DOHH2 (cell line): ENCODE measurements around the gene KSR1.
"Not testable (repeated sequence)": the region's sequence is repeated elsewhere in the genome, so short reads cannot be mapped to it uniquely, and the experiment has no call there.

Experiments
- H3F3A ChIP-seq: fragments of 200-600 bp; sonication (generic), shearing (Covaris generic); 2 replicates; pipeline ENCODE4 v1.6.0; 2016; ENCODE audit warnings: antibody characterized with exemption, mild to moderate bottlenecking; ENCODE audit not compliant: control insufficient read depth, insufficient read depth
- H3K27ac ChIP-seq: fragments of 200-600 bp; sonication (generic); 2 replicates; pipeline ENCODE4 v1.5.1; 2014; ENCODE audit warnings: low read depth, mild to moderate bottlenecking, low read length, moderate library complexity
- H3K27me3 ChIP-seq: fragments of 200-600 bp; sonication (generic); 2 replicates; pipeline ENCODE4 v1.6.1; 2014; ENCODE audit warnings: mild to moderate bottlenecking, low read length, mixed read lengths; ENCODE audit not compliant: control insufficient read depth
- H3K36me3 ChIP-seq: fragments of 200-600 bp; sonication (generic); 2 replicates; pipeline ENCODE4 v1.6.1; 2014; ENCODE audit warnings: mild to moderate bottlenecking, low read length, moderate library complexity, mixed read lengths; ENCODE audit not compliant: control insufficient read depth
- H3K4me1 ChIP-seq: fragments of 200-600 bp; sonication (generic); 2 replicates; pipeline ENCODE4 v1.6.1; 2014; ENCODE audit warnings: mild to moderate bottlenecking, low read length, mixed read lengths; ENCODE audit not compliant: control insufficient read depth
- H3K4me2 ChIP-seq: fragments of 200-600 bp; sonication (generic); 2 replicates; pipeline ENCODE4 v1.6.0; 2014; ENCODE audit warnings: mild to moderate bottlenecking, low read length, moderate library complexity
- H3K4me3 ChIP-seq: fragments of 200-600 bp; sonication (generic); 2 replicates; pipeline ENCODE4 v1.5.1; 2014; ENCODE audit warnings: mild to moderate bottlenecking, low read length, mixed read lengths
- H3K79me2 ChIP-seq: fragments of 200-600 bp; sonication (generic); 2 replicates; pipeline ENCODE4 v1.6.1; 2014; ENCODE audit warnings: mild to moderate bottlenecking, low read length, mixed read lengths; ENCODE audit not compliant: control insufficient read depth
- H3K9me2 ChIP-seq: fragments of 200-600 bp; sonication (generic); replicated peaks from 2 replicates; pipeline ENCODE4 v1.6.1; 2014; ENCODE audit warnings: mild to moderate bottlenecking, low read length, mixed read lengths; ENCODE audit not compliant: control insufficient read depth
- H3K9me3 ChIP-seq: fragments of 200-600 bp; sonication (generic); 2 replicates; pipeline ENCODE4 v1.6.1; 2014; ENCODE audit warnings: antibody characterized with exemption, low read length, mixed read lengths; ENCODE audit not compliant: control insufficient read depth, insufficient read depth
- H4K20me1 ChIP-seq: fragments of 200-600 bp; sonication (generic); 2 replicates; pipeline ENCODE4 v1.6.0; 2014; ENCODE audit warnings: low read depth, mild to moderate bottlenecking, antibody characterized with exemption, low read length, moderate library complexity; ENCODE audit not compliant: control insufficient read depth, insufficient read depth
- EZH2phosphoT487 ChIP-seq: fragments of 200-600 bp; sonication (generic); IDR thresholded peaks from 2 replicates; pipeline ENCODE4 v1.6.1; 2017; ENCODE audit warnings: borderline replicate concordance, mild to moderate bottlenecking, antibody characterized with exemption, low read length, moderate library complexity, mixed read lengths
- TF ChIP-seq, protein P1 (sequence below): fragments of 200-600 bp; sonication (generic); IDR thresholded peaks from one replicate; pipeline ENCODE4 v1.5.1; 2014; ENCODE audit warnings: antibody characterized with exemption, mild to moderate bottlenecking, low read depth, low read length; ENCODE audit not compliant: poor library complexity, severe bottlenecking

The KSR1 gene

DNA sequence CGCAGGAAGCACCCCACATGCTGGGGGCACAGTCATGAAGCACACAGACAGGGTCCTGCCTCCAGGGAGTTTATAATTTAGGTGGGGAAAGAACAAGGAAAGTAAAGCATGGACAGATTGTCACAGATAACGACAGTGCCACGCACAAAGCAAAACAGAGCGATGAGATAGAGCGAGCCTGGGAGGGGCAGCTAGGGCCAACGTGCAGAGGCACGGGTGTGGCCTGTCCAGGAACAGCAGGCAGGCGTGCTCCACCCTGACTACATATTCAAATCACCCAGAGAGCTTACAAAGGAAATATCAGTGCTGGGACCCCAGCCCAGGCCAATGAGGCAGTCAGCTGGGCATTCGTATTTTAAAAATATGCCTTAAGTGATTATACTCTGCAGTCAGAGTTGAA, 191.5 kb downstream of the KSR1 start:
- H3K36me3 ChIP-seq: no peaks in the 10 kb centered on the region
- no peaks in the 10 kb centered on the region for H3K4me1 ChIP-seq
- no peaks in the 10 kb centered on the region for H3K79me2 ChIP-seq
- TF ChIP-seq, protein P1, sequence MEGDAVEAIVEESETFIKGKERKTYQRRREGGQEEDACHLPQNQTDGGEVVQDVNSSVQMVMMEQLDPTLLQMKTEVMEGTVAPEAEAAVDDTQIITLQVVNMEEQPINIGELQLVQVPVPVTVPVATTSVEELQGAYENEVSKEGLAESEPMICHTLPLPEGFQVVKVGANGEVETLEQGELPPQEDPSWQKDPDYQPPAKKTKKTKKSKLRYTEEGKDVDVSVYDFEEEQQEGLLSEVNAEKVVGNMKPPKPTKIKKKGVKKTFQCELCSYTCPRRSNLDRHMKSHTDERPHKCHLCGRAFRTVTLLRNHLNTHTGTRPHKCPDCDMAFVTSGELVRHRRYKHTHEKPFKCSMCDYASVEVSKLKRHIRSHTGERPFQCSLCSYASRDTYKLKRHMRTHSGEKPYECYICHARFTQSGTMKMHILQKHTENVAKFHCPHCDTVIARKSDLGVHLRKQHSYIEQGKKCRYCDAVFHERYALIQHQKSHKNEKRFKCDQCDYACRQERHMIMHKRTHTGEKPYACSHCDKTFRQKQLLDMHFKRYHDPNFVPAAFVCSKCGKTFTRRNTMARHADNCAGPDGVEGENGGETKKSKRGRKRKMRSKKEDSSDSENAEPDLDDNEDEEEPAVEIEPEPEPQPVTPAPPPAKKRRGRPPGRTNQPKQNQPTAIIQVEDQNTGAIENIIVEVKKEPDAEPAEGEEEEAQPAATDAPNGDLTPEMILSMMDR: no peak
- no peak for TF ChIP-seq EZH2phosphoT487
- H3K27ac ChIP-seq: no peak overlapping the region
- H3K9me2 ChIP-seq: no peaks in the 10 kb centered on the region
- no peaks in the 10 kb centered on the region for H4K20me1 ChIP-seq
- H3K9me3 ChIP-seq: no peaks in the 10 kb centered on the region
- H3K4me2 ChIP-seq: no peak overlapping the region
- H3K4me3 ChIP-seq: no peak overlapping the region
- H3F3A ChIP-seq: no peaks in the 10 kb centered on the region
- H3K27me3 ChIP-seq: no peaks in the 10 kb centered on the region

DNA sequence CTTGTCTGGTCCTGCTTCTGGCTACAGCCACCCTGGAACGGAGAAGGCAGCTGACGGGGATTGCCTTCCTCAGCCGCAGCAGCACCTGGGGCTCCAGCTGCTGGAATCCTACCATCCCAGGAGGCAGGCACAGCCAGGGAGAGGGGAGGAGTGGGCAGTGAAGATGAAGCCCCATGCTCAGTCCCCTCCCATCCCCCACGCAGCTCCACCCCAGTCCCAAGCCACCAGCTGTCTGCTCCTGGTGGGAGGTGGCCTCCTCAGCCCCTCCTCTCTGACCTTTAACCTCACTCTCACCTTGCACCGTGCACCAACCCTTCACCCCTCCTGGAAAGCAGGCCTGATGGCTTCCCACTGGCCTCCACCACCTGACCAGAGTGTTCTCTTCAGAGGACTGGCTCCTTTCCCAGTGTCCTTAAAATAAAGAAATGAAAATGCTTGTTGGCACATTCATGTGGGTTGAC, 192.9 kb downstream of the KSR1 start:
- not testable (repeated sequence) for H3K27ac ChIP-seq

GRCh38 chr17:27649929-27650328, 193.7 kb downstream of the KSR1 start:
- no peak overlapping the region for H3K27ac ChIP-seq
- H3F3A ChIP-seq: no peaks in the 10 kb centered on the region
- H3K27me3 ChIP-seq: no peaks in the 10 kb centered on the region
- H3K79me2 ChIP-seq: no peaks in the 10 kb centered on the region
- TF ChIP-seq EZH2phosphoT487: no peak
- TF ChIP-seq, protein P1: no peak
- no peaks in the 10 kb centered on the region for H3K9me3 ChIP-seq
- H3K4me2 ChIP-seq: no peak overlapping the region
- H3K4me3 ChIP-seq: no peak overlapping the region
- no peaks in the 10 kb centered on the region for H3K9me2 ChIP-seq
- no peaks in the 10 kb centered on the region for H3K36me3 ChIP-seq
- no peaks in the 10 kb centered on the region for H4K20me1 ChIP-seq
- H3K4me1 ChIP-seq: peaks cover 4% of the 10 kb centered on the region

More for the DNA sequence above, 192.9 kb downstream of the KSR1 start:
- not testable (repeated sequence) for H3K4me3 ChIP-seq, H3K4me2 ChIP-seq, H4K20me1 ChIP-seq, H3K27me3 ChIP-seq, H3K9me2 ChIP-seq, H3K9me3 ChIP-seq, H3K79me2 ChIP-seq, H3K36me3 ChIP-seq, H3F3A ChIP-seq, H3K4me1 ChIP-seq

- Histone ChIP-seq H3K27me3 (no peaks in the 10 kb centered on the region), H3K9me2 (no peaks in the 10 kb centered on the region), H3K4me1 (peaks cover 4% of the 10 kb centered on the region), H4K20me1 (no peaks in the 10 kb centered on the region), H3K9me3 (no peaks in the 10 kb centered on the region), H3K79me2 (no peaks in the 10 kb centered on the region), H3K4me3 (no peak overlapping the region), H3K4me2 (no peak overlapping the region), H3K36me3 (no peaks in the 10 kb centered on the region), H3F3A (no peaks in the 10 kb centered on the region), H3K27ac (no peak overlapping the region)
- TF ChIP-seq, protein P1: no peak
- TF ChIP-seq EZH2phosphoT487: no peak
Measured at GRCh38 chr17:27650836-27651235, 194.6 kb downstream of the KSR1 start.
